HG03520 (cell line): ENCODE data around the gene BPIFA1.

Experiments
- ATAC-seq: cut with Tn5 transposase; IDR thresholded peaks from one replicate; pipeline ENCODE4 v1.9.1; 2021; ENCODE audit warnings: mild to moderate bottlenecking, moderate library complexity; ENCODE audit not compliant: unreplicated experiment

The BPIFA1 gene

GRCh38 chr20:33239979-33240736, 4.4 kb downstream of the BPIFA1 start:
- no peak for ATAC-seq

DNA sequence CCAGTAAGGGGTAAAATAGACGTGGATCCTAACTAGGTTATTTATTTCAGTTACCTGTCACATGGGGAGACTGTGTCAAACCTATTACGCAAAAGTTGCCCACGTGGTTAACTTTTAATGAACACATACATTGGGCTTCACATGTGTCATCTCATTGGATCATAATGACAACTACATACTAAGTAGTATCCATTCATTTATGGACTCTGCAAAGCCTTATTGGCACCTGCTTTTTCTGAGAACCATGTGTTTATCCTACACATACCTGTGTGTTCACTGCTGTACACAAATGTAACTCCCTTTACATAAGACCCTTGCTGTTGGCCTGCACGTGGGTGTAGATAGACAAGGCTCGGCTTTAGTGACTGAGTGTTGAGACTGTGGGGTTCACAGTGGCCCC, 5.1 kb downstream of the BPIFA1 start:
- no peak for ATAC-seq

GRCh38 chr20:33242319-33243100, 6.7 kb downstream of the BPIFA1 start:
- no peak for ATAC-seq

- no peak for ATAC-seq
Observed at GRCh38 chr20:33246077-33246476, 10.3 kb downstream of the BPIFA1 start.

- no peak for ATAC-seq
Observed at GRCh38 chr20:33249456-33249855, 13.7 kb downstream of the BPIFA1 start.

DNA sequence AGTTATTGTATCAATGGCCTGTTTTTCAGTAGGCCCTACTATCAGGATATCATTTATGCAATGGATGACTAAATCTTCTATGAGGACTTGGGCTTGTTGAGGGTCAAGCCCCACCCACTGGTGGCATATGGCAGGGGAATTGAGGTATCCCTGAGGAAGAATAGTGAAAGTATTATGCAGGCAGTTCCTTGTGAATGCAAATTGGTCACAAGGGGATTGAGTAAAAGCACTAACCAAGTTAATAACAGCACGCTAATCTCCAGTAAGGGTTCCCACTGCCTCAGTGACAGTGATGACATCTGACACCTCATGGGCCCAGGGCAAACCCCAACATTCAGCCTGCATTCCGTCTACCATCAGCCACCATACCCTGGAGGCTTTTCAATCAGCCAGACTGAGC, 14.9 kb downstream of the BPIFA1 start:
- no peak for ATAC-seq

DNA sequence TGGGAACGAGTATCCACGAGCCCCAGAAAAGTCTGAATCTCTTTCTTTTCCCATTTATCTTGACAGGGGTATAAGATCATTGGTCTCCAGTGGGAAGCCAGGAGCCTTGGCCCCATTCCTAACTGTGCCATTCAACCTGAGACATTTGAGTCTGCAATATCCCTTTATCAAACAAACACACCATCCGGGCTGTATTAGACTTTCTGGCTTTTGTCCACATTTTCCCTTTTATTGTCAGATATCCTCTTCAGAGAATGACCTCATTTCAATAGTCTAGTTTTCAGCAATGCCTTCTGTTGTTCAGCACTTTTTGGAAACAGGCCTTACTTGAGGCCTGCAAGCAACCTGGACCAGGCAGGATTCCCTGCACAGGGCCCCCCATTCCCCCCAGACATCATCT, 15.7 kb downstream of the BPIFA1 start:
- ATAC-seq: no peak

- ATAC-seq: no peak
Observed at GRCh38 chr20:33252460-33252859, 16.7 kb downstream of the BPIFA1 start.

DNA sequence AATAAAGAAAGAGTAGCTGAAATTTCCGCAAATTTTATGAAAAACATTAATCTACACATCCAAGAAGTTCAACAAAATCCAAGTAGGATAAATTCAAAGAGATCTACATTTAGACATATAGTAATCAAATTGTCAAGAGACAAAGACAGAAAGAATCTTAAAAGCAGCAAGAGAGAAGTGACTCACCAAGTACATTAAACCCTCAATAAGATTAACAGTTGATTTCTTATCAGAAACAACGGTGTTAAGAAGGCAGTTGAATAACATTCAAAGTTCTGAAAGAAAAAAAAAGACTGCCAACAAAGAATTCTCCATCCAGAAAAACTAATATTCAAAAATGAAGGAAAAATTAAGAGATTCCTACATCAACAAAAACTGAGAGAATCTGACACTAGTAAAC, 19.2 kb downstream of the BPIFA1 start:
- no peak for ATAC-seq

DNA sequence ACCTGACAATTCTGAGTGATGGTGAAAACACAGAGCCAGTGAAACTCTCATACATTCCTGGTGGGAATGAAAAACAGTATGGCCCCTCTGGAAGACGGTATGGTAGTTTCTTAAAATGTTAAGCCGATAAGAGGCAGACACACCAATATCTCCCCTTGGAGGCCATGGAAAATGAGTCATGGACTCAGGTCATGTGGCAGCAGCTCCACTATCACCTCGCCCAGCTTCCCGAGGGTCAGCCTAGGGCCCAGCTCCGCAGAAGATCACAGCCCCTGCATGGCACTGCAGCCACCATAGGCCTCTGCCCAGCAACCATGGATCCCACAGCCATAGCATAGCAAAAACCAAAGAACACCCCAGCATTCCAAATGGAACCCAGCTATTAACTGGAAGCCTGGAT, 21.4 kb downstream of the BPIFA1 start:
- no peak for ATAC-seq

- no peak for ATAC-seq
Observed at GRCh38 chr20:33259371-33259770, 23.6 kb downstream of the BPIFA1 start.

DNA sequence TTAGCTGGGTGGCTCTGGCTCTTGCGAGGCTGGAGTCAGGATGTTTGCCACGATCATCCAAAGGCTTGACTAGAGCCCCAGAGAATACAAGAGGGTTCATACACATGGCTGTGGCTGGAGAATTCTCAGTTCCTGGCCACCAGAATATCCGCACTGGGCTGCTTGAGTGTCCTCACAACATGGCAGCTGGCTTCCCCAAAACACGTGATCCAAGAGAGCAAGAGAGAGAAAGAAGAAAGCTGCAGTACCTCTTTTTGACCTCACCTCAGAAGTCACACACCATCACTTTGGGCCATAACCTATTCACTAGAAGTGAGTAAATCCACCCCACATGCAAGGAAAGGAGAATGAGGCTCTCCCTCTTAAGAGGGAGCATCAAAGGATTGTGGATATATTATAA, 25.7 kb downstream of the BPIFA1 start:
- ATAC-seq: no peak

- no peak for ATAC-seq
Observed at GRCh38 chr20:33262658-33263065, 26.9 kb downstream of the BPIFA1 start.

DNA sequence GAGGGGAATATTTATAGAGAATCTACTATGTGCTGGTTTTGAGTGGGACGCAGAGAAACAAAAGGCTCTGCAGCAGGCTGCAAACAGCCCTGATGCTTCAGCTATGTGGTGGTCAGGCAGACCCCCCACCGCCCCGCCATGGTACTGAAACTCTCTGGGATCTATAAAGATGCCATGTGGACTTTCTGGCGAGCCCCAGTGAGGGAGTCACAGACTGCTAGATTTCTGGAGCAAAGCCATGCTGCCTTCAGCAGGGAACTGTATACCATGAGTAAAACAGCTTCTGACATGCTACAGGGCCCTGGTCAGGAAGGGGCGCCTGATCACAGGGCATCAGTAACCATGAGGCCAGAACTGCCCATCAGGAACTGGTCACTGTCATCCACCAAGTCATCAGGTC, 28.0 kb downstream of the BPIFA1 start:
- no peak for ATAC-seq

GRCh38 chr20:33267701-33268100, 31.9 kb downstream of the BPIFA1 start:
- no peak for ATAC-seq

- no peak for ATAC-seq
Observed at GRCh38 chr20:33272155-33272873, 36.5 kb downstream of the BPIFA1 start.

- no peak for ATAC-seq
Observed at GRCh38 chr20:33273117-33273851, 37.5 kb downstream of the BPIFA1 start.

GRCh38 chr20:33275215-33275614, 39.4 kb downstream of the BPIFA1 start:
- ATAC-seq: no peak

DNA sequence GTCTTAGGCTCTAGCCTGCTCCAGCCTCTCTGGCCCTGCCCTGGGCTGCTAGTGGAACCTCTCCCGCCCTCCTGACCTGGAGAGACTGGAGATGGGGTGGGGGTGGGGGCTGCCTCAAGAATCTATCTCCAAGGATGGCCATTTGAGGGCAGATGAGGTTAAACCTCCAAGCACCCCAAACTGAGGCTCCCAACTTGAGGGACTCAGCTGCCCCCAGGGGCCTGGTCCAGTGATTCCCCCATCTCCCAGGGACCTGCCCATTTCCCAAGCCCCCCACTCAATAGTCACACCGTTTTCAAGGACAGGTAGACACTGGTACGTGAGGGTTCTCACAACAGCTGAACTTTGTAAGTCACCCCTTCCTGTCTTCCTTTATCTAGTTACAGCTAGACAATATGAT, 40.1 kb downstream of the BPIFA1 start:
- no peak for ATAC-seq

DNA sequence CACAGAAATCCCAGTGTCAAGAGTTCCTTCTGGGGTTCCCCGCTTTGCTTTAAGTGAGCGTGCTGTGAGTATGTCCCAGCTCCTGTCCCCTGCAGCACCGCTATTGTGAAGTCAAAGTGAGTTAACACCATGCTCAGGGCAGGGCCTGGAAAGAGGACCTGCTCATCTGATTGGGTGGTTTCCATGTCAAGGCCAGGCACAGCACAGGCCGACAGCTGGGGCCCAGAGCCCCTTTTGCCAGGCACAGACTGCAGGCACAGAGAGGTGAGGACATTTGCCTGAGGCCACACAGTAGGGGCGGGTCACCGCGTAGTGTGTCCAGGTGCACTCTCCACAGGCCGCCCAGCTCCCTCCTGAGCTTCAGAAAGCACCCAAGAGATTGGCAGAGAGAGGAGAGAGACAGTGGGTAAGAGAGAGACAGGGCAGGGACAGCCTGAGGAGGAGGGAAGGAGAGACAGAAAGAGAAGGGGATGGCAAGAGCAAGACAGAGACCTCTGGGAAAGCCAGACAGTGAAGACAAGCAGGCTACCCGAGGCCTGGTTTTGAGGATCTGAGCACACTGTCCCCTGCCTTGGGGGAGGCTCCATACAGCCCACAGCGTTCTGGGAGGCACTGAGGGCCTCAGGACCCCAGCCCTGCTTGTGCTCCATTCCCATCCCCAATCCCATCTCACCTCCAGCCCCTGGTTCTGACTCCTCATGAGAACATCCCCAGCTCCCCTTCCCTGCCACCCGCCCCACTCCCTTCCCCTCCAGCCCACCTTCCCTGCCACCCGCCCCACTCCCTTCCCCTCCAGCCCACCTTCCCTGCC, 40.7 kb downstream of the BPIFA1 start:
- no peak for ATAC-seq
